Activated naive CD8-positive, alpha-beta T cell treated with anti-CD3 and anti-CD28 coated beads for 36 hours (primary cell): ENCODE measurements around the gene NPLOC4. TPM values are rescaled to one million over a fixed set of nuclear protein-coding genes. Genes with fewer than 3 reads are reported as not detected.

Experiments
- DNase-seq: peaks from one replicate; pipeline ENCODE4 v3.0.0; 2021
- H3K27ac Mint-ChIP-seq: one replicate; pipeline ENCODE4 v1.8.0; 2022; ENCODE audit warnings: mild to moderate bottlenecking, moderate library complexity, mixed read lengths
- H3K27me3 Mint-ChIP-seq: one replicate; pipeline ENCODE4 v1.8.0; 2022; ENCODE audit warnings: mild to moderate bottlenecking, mixed read lengths
- H3K36me3 Mint-ChIP-seq: one replicate; pipeline ENCODE4 v1.8.0; 2021; ENCODE audit warnings: mild to moderate bottlenecking, mixed read lengths
- H3K4me1 Mint-ChIP-seq: one replicate; pipeline ENCODE4 v1.8.0; 2021; ENCODE audit warnings: mixed read lengths
- H3K4me3 Mint-ChIP-seq: one replicate; pipeline ENCODE4 v1.8.0; 2022; ENCODE audit warnings: mild to moderate bottlenecking, moderate library complexity, mixed read lengths
- H3K9me3 Mint-ChIP-seq: one replicate; pipeline ENCODE4 v1.8.0; 2022; ENCODE audit warnings: mixed read lengths
- total RNA-seq, 2 experiments: library from RNA; stranded (reverse); gene quantifications; one replicate each; pipeline ENCODE4 v1.2.3, GENCODE V29; 2021

The NPLOC4 gene
- total RNA-seq, 2 experiments from 2014 or later, result 103 TPM

DNA sequence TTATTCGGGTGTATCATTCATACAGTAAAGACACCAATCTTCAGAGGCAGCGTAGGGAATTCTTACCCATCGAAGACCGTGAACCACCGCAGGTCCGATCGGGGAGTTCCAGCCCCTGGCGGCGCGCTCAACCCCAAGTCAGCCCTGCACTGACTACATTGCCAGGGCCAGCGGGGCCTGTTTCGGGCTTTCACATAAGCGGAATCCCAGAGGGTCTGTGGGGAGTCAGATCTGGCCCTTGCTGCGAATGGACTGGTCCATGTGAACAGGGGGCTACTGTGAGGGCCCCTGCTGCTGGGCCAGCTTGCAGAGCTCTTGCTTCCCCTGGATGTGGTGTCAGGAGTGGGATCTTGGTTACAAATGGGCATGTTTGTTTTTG, 11.8 kb upstream of the NPLOC4 start:
- peaks cover 7% of the 10 kb centered on the region for H3K4me1 Mint-ChIP-seq
- DNase-seq, result no peak
- no peak overlapping the region for H3K4me3 Mint-ChIP-seq
- no peaks in the 10 kb centered on the region for H3K9me3 Mint-ChIP-seq
- no peaks in the 10 kb centered on the region for H3K36me3 Mint-ChIP-seq
- no peak overlapping the region for H3K27ac Mint-ChIP-seq
- peaks cover 26% of the 10 kb centered on the region for H3K27me3 Mint-ChIP-seq

DNA sequence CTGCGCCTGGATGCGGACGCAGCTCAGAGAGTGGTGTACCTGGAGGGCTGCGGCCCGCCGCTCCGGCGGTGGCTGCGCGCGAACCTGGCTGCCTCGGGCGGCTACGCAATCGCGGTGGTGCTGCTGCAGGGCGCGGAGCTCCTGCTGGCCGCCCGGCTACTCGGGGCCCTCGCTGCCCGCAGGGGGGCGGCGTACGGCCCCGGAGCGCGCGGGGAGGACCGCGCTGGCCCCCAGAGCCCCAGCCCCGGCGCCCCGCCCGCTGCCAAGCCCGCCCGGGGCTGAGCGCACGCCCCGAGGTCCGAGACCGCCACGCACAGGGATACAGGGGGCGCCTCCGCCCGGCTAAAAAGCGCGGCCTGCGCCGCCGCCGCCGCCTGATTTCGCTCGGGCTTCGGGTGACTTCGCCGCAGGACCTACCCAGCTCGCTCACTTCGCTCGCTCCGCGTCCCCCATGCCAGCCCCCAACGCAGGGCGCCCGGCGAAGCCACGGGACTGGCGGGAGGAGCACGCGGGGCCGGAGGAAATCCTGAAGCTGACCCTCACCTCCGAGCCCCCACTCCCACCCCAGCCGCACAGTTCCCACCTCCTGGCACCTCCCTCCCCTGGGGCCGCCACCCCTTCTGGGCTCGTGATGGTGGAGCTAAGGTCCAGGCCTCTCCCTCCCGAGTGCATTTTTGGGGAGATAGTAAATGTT, 11.2 kb upstream of the NPLOC4 start:
- Mint-ChIP-seq H3K4me1 (peaks cover 2% of the 10 kb centered on the region), H3K9me3 (no peaks in the 10 kb centered on the region), H3K36me3 (no peaks in the 10 kb centered on the region), H3K4me3 (no peak overlapping the region), H3K27me3 (peaks cover 23% of the 10 kb centered on the region), H3K27ac (no peak overlapping the region)
- no peak for DNase-seq

- Mint-ChIP-seq H3K9me3 (no peaks in the 10 kb centered on the region), H3K4me3 (no peak overlapping the region), H3K36me3 (no peaks in the 10 kb centered on the region), H3K27ac (no peak overlapping the region), H3K4me1 (peaks cover 2% of the 10 kb centered on the region), H3K27me3 (peaks cover 23% of the 10 kb centered on the region)
- DNase-seq, result no peak
These were observed 10.7 kb upstream of the NPLOC4 start for GRCh38 chr17:81647640-81648012.

- Mint-ChIP-seq H3K27ac (no peak overlapping the region), H3K27me3 (peaks cover 23% of the 10 kb centered on the region), H3K4me3 (no peak overlapping the region), H3K9me3 (no peaks in the 10 kb centered on the region), H3K36me3 (no peaks in the 10 kb centered on the region), H3K4me1 (peaks cover 2% of the 10 kb centered on the region)
- no peak for DNase-seq
These were observed 10.1 kb upstream of the NPLOC4 start for GRCh38 chr17:81646869-81647600.

- H3K27me3 Mint-ChIP-seq, result peaks cover 23% of the 10 kb centered on the region
- H3K9me3 Mint-ChIP-seq, result no peaks in the 10 kb centered on the region
- H3K4me1 Mint-ChIP-seq, result no peaks in the 10 kb centered on the region
- H3K36me3 Mint-ChIP-seq, result no peaks in the 10 kb centered on the region
- H3K27ac Mint-ChIP-seq, result no peak overlapping the region
- no peak for DNase-seq
- H3K4me3 Mint-ChIP-seq, result no peak overlapping the region
These were observed 8.4 kb upstream of the NPLOC4 start for GRCh38 chr17:81644976-81645952.

GRCh38 chr17:81644496-81644895, 7.6 kb upstream of the NPLOC4 start:
- H3K9me3 Mint-ChIP-seq, result no peaks in the 10 kb centered on the region
- H3K27ac Mint-ChIP-seq, result no peak overlapping the region
- no peak overlapping the region for H3K4me3 Mint-ChIP-seq
- DNase-seq, result no peak
- no peaks in the 10 kb centered on the region for H3K36me3 Mint-ChIP-seq
- peaks cover 18% of the 10 kb centered on the region for H3K27me3 Mint-ChIP-seq
- H3K4me1 Mint-ChIP-seq, result no peaks in the 10 kb centered on the region

GRCh38 chr17:81641825-81642489, 5.0 kb upstream of the NPLOC4 start:
- H3K4me1 Mint-ChIP-seq, result peaks cover 3% of the 10 kb centered on the region
- no peak for DNase-seq
- no peaks in the 10 kb centered on the region for H3K27me3 Mint-ChIP-seq
- H3K4me3 Mint-ChIP-seq, result no peak overlapping the region
- no peak overlapping the region for H3K27ac Mint-ChIP-seq
- no peaks in the 10 kb centered on the region for H3K36me3 Mint-ChIP-seq
- no peaks in the 10 kb centered on the region for H3K9me3 Mint-ChIP-seq

- Mint-ChIP-seq H3K4me3 (no peak overlapping the region), H3K36me3 (peaks cover 3% of the 10 kb centered on the region), H3K27ac (no peak overlapping the region), H3K4me1 (peaks cover 12% of the 10 kb centered on the region), H3K27me3 (no peaks in the 10 kb centered on the region), H3K9me3 (no peaks in the 10 kb centered on the region)
- DNase-seq, result no peak
These were observed 3.1 kb upstream of the NPLOC4 start for GRCh38 chr17:81640011-81640410.

DNA sequence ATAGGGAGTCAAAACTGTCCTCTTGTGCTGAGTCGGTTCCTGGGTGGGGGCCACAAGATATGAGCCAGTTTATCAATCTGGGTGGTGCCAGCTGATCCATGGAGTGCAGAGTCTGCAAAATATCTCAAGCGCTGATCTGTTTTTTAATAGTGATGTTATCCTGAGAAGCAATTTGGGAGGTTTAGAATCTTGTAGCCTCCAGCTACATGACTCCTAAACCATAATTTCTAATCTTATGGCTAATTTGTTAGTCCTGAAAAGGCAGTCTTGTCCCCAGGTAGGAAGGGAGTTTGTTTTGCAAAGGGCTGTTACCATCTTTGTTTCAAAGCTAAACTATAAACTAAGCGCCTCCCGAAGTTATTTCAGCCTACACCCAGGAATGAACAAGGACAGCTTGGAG, 1.8 kb upstream of the NPLOC4 start:
- Mint-ChIP-seq H3K4me3 (no peak overlapping the region), H3K27ac (no peak overlapping the region)

DNA sequence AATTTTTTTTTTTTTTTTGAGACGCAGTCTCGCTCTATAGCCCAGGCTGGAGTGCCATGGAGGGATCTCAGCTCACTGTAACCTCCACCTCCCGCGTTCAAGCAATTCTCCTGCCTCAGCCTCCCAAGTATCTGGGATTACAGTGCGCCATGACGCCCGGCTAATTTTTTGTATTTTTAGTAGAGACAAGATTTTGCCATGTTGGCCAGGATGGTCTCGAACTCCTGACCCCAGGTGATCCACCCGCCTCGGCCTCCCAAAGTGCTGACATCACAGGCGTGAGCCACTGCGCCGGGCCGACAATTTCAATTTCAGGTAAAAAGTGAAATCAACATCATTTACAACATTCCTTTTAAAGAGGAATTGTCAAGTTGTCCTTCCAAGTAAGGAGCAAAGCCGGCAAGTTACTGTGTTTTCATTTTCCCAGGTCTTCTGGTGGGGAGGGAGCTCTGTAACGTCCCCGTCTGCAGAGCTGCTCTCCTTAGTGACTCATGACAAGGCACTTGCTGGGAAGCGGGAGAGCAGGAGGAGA, 873 bp downstream of the NPLOC4 start:
- peak overlapping the region; percentile 87 for H3K27ac Mint-ChIP-seq
- peaks cover 12% of the 10 kb centered on the region for H3K36me3 Mint-ChIP-seq
- H3K4me3 Mint-ChIP-seq, result peak overlapping the region; percentile 95
- DNase-seq, result no peak
- H3K27me3 Mint-ChIP-seq, result no peaks in the 10 kb centered on the region
- peaks cover 19% of the 10 kb centered on the region for H3K4me1 Mint-ChIP-seq
- no peaks in the 10 kb centered on the region for H3K9me3 Mint-ChIP-seq

More for the DNA sequence above, 1.8 kb upstream of the NPLOC4 start:
- Mint-ChIP-seq H3K27me3 (no peaks in the 10 kb centered on the region), H3K4me1 (peaks cover 12% of the 10 kb centered on the region), H3K36me3 (peaks cover 3% of the 10 kb centered on the region), H3K9me3 (no peaks in the 10 kb centered on the region)
- no peak for DNase-seq

GRCh38 chr17:81635431-81635830, 1.5 kb downstream of the NPLOC4 start:
- no peaks in the 10 kb centered on the region for H3K9me3 Mint-ChIP-seq
- H3K4me3 Mint-ChIP-seq, result peak overlapping the region; percentile 95
- H3K27ac Mint-ChIP-seq, result peak overlapping the region; percentile 87
- H3K36me3 Mint-ChIP-seq, result peaks cover 12% of the 10 kb centered on the region
- DNase-seq, result no peak
- peaks cover 19% of the 10 kb centered on the region for H3K4me1 Mint-ChIP-seq
- H3K27me3 Mint-ChIP-seq, result no peaks in the 10 kb centered on the region

DNA sequence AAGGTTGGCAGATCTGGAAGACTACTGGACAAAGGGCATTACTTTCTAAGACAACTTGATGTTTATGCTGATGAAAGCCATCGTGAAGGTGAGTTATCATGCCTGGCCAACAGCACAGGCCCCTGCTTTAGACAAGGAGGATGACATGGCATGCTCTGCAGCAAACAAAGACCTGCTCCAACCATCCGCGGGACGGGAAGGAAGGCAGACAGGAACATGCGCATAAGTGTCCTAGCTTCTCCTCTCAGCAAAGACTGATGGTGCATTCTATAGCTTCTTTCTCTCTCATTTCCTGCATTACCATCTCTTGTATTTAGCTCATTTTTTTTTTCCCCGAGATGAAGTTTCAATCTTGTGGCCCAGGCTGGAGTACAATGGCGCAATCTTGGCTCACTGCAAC, 5.4 kb downstream of the NPLOC4 start:
- no peak overlapping the region for H3K4me3 Mint-ChIP-seq
- H3K27me3 Mint-ChIP-seq, result no peaks in the 10 kb centered on the region
- no peak for DNase-seq
- H3K9me3 Mint-ChIP-seq, result no peaks in the 10 kb centered on the region
- peaks cover 28% of the 10 kb centered on the region for H3K36me3 Mint-ChIP-seq
- no peak overlapping the region for H3K27ac Mint-ChIP-seq
- H3K4me1 Mint-ChIP-seq, result peaks cover 16% of the 10 kb centered on the region

DNA sequence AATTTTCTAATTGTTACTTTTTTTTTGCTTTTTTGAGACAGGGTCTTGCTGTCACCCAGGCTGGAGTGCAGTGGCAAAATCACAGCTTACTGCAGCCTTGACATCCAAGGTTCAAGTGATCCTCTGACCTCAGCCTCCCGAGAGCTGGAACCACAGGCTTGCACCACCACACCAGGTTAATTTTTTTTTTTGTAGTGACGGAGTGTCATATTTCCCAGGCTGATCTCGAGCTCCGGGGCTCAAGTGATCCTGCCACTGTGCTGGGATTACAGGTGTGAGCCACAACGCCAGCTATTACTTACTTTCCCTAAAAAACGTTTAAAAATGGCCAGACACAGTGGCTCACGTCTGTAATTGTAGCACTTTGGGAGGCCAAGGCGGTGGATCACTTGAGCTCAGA, 6.6 kb downstream of the NPLOC4 start:
- H3K9me3 Mint-ChIP-seq, result no peaks in the 10 kb centered on the region
- peaks cover 10% of the 10 kb centered on the region for H3K4me1 Mint-ChIP-seq
- peak overlapping the region; percentile 54 for H3K27ac Mint-ChIP-seq
- no peaks in the 10 kb centered on the region for H3K27me3 Mint-ChIP-seq
- H3K4me3 Mint-ChIP-seq, result no peak overlapping the region
- no peak for DNase-seq
- peaks cover 36% of the 10 kb centered on the region for H3K36me3 Mint-ChIP-seq

DNA sequence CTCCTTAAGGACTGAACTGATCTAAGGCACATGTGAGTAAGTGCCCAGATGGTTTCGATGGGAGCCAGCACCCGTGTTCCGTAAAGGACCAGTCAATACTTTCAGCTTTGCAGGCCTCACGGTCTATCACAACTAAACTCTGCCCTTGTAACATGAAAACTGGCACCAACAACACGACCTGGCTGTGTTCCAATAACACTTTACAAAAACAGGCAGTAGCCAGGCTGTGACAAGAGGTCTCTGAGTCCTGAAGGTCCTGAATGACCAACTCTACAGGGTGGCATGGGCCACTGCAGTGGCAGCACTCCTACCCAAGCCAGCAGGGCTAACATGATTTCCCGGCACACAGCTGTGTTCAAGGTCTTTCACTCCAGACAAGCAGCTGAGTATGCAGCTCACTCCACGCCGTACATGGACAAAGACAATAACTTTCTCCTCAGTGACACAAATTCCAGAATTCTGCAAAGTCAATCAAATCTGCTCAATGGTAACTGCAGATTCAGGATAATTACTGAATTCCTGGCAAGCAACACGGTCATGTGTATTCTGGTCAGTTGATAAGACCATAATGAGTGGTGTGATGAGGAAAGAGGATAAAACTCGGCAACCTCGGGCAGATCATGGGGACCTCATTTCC, 15.3 kb downstream of the NPLOC4 start:
- no peaks in the 10 kb centered on the region for H3K9me3 Mint-ChIP-seq
- peaks cover 4% of the 10 kb centered on the region for H3K4me1 Mint-ChIP-seq
- H3K36me3 Mint-ChIP-seq, result peaks cover 40% of the 10 kb centered on the region
- no peak for DNase-seq
- H3K27me3 Mint-ChIP-seq, result no peaks in the 10 kb centered on the region
- no peak overlapping the region for H3K4me3 Mint-ChIP-seq
- no peak overlapping the region for H3K27ac Mint-ChIP-seq
